GM19455 (cell line): Measurements from ENCODE around the gene IL32.

ENCODE experiments used
- ATAC-seq: cut with Tn5 transposase; IDR thresholded peaks from one replicate; pipeline ENCODE4 v1.9.1; 2021; ENCODE audit not compliant: unreplicated experiment

Gene IL32

DNA sequence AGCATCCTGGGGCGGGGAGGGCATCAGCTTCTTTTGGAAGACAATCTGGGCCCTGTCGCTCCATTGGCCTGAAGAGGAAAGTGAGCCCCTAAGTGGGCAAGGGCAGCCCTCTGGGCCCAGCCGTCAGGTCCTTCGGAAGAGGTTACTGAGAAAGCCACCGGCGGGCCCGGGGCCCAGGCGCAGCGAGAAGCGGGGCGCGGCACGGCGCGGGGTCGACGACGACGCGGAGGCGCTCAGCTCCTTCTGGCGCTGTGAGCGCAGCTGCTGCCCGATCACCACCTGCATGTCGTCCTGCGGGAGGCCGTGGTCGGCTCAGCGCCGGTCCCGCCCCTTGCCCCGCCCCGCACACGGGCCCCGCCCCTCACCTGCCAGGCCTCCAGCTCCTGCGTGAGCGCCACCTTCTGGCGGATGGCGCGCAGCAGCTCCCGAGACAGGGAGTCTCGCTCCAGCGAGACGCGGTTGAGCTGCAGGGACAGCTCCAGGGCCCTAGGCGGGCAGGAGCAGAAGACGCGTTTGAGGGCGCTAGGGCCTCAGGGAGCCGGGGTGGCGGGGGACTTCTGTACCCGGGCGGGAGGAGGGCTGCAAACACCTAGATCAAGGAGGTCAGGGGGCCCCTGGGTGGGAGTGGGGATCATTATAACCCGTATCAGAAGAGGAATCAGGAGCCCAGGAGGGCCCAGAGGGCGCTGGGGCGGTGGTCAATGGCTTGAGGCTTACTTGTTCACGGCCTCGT is 37.3 kb upstream of the IL32 start:
- no peak for ATAC-seq

DNA sequence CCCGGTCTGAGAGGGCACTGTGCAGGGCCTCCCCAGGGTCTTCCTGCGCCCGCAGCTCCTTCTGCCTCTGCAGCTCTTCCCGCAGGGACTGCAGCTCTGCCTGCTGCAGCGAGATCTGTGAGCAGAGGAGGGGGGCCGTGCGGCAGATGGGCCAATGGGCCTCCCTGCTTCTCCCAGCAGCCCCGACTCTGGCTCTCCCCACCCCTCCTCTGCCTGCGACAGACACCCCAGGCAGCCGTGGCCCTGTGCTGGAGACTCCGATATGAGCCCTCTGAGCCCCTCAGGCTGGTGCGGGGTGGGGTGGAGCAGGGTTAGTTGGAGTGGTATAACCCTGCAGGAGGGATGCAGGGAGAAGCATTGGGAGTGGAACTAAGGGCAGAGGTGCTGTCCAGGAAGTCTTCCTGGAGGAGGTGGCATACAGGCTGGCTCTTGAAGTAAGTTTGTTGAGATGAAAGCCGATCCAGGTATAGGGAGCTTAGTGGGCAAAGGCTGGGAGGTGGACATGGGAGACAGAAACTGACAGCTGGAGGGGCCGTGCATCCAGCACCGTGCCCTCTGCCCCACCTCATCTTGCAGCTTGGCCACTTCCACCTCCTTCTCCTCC is 36.6 kb upstream of the IL32 start:
- ATAC-seq = no peak

DNA sequence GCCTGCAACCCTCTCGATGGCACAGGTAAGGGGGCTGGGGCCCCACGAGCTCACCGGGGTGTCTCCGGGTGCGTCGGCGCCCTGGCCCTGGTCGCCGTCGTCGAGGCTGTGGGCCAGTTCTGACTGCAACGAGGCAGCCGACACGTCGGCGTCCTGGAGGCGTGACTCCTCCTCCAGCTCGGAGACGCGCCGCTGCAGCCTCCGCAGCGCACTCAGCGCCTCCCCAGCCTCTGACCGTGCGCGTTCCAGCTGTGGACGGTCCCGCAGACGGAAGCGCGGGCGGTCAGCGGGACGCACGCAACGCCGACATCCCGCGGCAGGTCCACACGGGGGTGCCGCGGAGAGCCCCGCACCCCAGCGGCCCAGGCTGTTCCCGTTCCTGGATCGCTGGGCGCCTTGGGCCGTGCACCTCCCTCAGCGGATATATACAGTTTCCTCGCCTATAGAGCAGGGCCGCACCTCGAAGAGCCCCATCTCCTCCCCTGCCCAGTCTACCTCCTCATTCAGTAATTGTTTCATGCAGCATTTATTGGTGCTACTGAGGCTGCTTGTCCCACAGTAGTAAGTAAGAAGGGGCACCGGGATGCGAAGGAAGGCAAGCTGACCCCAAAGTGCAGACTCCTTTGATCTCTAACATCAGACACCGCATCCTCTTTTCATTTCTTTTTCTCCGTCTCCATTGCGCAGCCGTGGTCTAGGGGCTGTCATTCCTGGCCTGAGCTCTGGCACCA is 35.8 kb upstream of the IL32 start:
- ATAC-seq = no peak

DNA sequence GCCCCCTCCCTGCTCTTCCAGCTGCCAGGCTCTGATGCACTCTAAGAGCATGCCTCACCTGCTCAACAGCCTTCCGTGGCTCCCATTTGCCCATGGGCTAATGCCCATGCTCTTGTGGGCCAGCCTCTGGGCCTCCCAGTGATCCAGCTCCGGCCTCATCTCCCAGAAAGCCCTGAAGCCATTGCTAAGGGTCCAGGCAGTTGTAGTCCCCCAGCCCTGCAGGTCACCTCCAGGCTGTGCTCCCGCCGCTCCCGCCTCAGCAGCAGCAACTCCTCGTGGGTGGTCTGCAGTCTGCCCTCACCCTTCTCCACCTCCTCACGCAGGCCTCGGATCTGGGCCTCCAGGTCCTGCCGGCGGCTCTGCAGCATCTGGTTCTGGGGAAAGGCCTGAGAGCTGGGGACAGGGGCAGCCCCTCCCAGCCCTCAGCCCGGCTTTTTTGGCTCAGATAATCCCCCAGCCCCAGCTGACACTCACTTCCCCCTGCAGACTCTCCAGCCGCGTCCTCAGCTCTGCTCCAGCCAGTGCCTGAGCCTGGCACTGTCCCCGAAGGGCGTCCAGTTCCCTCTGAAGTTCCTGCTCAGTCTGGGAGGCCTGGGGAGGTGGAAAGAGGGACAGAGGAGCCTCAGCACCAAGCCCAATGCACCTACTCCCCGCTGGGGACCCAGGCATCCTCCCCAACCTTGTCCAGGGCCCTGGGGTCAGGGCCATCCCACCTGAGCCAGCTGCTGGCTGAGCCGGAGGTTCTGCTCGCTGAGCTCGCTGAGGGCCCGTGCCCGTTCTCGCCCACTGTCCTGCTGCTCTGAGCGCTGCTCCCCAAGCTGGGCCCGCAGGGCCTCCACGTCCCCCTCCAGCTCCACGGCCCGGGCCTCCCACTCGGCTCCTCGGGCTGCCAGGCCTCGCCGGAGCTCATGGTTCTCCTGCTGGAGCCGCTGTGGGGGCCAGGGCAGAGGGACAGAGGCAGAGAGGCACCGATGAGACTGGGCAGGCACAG is 34.9 kb upstream of the IL32 start:
- ATAC-seq = no peak

DNA sequence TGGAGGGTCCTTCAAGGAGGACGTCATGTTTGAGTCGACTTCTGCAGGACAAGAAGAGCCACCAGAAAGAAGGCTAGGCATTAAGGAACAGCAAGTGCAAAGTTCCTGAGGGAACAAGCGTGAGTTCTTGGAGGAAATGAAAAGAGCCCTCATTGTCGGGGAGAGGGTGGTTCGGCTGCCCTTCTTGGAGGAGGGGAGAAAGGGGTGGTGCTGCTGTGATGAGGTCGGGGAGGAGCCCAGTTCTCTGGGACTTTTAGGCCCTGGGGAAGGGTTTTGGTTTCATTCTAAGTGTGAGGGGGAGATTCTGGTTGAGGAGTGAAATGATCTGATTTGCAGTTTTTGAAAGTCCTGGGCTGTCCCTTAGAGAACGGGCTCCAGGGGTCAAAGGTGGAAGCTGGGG is 32.8 kb upstream of the IL32 start:
- ATAC-seq = no peak

DNA sequence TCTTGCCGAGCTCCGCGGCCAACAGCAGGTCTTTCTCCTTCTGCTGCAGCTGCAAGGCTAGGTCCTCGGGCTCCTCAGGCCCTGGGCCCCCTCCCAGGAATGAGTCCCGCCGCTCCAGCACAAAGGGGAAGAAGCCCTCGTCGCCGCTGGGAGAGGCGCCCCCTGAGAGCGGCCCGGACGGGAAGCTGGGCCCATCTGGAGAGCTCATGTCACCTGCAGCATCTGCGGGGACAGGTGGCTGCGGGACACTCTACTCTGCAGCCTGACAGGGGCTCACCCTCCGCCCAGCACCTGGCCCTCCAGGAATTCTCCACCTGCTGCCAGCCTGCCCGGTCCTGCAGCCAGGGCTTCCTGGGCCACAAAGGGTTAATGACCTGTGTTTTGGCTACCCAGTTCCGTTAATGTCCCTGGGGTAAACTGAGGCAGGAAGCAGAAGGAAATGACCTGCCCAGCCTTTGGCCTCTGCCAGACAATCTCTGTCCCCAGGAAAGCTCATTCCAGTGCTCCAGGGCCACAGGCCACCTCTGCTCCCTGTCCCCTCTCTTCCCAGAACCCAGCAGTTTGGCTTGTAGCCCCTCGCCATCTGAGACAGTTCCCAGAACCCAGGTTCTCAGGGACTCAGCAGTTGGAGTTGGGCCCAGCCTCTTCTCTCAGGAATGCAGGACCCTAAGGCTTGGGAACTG is 30.0 kb upstream of the IL32 start:
- ATAC-seq = no peak

DNA sequence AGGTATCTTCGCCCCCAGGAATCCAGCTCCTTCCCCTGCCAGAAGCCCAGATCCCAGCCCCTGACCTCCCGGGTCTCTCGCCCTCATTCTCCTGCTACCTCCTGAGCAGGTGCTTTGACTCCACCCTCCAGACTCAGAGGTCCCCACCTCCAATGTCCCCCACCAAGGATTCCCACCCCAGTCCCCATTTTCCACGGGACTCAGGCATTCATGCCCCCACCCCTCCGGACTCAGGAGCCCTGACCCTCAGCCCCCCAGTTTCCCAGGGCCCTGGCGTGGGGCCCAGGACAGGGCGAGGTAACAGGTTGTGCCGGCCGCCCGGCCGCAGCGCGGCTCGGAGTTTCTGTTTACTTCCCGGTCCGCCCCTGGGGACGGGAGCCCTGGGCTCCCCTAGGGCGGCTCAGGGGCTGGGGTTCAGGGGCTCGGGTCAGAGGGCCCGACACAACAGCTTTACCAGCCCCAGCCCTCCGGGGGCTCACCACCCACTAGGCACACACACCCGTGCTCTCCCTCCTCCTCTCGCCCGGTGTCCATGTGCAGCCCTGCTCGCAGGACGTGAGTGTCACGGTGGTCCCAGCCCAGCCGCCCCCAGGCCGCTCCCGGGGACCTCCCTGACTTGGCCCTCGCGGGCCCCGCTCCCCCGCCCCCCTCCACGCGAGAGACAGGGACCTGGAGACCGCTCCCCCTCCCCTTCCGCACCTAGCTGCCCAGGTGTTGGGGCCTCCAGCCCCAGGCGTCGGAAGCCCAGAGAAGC is 29.3 kb upstream of the IL32 start:
- ATAC-seq = no peak

DNA sequence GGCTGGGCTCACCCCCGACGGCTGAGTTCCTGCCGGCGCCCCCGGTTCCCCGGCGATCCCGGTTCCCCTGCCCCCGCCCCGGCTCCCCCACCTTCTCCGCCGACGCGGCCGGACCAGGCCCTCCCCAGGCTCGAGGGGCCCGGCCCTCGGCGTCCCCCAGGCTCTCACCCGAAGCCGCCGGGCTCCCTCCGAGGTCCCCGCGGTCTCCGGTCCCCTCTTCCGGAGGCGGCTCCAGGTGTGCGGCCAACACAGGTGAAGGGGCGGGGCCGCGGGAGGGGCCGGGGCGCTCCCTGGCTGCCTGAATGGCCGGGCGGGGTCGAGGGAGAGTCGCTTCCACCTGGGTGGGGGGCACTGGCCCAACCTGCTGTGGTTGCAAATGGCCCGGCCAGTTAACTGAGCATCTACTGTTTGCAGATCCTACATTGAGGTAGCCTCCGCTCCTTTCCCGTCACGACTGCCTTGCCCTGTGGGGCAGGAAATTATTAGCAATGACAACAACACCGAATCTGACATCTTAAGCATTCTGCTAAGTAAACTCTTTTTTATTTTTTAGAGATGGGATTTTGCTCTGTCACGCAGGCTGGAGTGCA is 28.6 kb upstream of the IL32 start, which contains the start of gene BICDL2:
Gene BICDL2, minus strand, starts transcription at position 219 of the 590 bp plus-strand sequence. CDS start 1,448 bp downstream, outside the sequence.
- no peak for ATAC-seq

DNA sequence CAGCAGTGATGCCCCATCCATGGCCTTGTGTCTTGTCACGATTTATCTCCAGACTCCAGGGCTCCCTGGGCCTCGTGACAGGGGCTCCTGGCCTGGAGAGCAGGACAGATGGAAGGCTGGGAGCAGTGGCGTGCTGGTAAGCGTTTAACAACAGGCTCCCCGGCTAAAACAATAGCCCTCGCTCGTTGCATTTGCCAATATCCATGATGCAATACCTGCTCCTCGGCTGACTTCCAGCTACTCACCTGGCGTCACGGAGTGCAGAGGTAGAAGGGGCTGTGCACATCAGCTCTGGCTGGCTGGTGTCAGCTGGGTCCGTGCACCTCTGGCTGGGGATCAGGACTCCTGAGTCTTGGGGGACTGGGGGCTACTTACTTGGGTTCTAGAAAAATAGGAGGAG is 27.2 kb upstream of the IL32 start:
- ATAC-seq = no peak

DNA sequence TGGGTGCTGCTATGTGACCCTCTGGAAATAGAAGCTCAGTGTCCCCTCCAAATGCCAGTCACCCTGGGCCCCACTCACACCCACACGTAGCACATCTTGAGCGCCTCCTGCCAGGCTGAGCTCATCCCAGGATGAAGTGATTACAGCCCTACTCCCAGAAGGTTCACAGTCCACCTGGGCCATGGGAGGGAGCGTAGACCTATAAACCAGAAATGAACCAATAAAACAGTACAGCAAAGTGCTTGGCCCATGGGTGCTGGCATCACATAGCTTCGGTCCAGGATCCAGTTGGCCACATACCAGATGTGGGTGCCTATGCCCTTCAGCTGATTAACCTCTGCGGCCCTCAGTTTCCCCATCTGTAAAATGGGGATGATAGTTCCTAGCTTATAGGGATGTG is 26.5 kb upstream of the IL32 start:
- no peak for ATAC-seq

DNA sequence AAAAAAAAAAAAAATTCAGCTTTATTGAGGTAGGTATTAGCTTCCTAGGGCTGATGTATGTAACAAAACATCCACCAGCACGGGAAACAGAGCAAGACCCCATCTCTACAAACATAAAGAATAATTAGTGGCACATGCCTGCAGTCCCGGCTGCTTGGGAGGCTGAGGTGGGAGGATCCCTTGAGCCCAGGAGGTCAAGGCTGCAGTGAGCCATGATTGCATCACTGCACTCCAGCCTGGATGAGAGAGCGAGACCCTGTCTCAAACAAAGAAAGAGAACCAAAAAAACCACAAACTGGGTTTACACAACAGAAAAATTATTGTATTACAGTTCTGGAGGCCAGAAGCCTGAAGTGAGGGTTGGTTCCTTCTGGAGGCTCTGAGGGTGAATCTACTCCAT is 23.1 kb upstream of the IL32 start:
- ATAC-seq = no peak

DNA sequence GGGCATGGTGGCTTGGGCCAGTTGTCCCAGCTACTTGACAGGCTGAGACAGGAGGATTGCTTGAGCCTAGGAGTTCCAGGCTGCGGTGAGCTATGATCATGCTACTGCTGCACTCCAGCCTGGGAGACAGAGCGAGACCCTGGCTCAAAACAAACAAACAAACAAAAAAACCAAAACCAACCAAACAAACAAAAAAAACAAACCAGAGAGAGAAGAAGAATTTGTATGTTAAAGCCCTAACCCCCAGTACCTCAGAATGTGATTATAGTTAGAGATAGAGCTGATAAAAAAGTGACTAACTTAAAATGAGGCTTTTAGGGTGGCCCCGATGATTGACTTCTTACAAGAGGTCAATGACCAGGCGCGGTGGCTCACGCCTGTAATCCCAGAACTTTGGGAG is 20.7 kb upstream of the IL32 start:
- ATAC-seq = no peak

DNA sequence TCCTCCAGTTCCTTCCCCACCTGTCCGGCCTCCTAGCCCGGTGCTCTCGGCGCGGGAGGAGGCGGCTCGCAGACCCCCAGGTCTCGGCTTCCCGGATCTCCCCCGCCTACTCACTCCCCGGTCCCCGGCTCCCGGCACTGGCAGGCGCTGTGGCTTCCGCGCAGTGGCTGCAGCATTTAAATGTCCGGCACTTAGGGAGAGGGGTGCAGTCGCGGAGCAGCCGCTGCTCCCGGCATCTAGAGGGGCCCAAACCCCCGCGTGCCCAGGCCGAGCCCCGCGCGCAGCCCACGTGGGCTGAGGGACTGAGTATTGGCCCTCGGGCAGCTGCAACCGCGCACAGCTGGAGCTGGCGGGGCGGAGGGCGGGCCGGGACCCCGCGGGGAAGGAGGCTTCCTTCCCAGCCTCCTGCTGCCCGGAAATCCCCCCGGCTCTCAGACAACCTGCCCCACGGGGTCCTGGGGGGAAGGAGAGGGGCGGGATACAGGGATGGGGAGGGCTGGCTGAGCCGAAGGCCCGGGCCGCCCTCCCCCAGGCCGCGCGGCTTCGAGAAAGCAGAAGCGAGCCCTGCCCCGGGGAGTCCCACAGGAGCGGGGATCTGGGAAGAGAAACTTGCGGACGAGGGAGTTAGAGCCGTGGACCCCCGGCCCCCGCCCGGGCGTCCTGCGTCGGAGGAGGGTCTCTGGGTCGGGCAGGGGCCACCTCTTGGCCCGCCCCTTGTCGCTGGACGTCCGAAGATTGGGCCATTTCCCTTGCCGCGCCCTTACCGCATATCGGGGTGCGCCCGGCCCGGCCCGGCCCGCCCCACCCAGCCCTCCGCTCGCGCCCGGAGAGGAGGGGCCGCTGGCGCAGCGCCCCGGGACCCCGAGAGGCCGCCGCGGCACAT is 19.4 kb upstream of the IL32 start, which contains the start of gene MMP25:
Gene MMP25, plus strand, starts transcription at position 804 of the 883 bp plus-strand sequence. CDS start 357 bp downstream, outside the sequence.
- ATAC-seq = no peak

DNA sequence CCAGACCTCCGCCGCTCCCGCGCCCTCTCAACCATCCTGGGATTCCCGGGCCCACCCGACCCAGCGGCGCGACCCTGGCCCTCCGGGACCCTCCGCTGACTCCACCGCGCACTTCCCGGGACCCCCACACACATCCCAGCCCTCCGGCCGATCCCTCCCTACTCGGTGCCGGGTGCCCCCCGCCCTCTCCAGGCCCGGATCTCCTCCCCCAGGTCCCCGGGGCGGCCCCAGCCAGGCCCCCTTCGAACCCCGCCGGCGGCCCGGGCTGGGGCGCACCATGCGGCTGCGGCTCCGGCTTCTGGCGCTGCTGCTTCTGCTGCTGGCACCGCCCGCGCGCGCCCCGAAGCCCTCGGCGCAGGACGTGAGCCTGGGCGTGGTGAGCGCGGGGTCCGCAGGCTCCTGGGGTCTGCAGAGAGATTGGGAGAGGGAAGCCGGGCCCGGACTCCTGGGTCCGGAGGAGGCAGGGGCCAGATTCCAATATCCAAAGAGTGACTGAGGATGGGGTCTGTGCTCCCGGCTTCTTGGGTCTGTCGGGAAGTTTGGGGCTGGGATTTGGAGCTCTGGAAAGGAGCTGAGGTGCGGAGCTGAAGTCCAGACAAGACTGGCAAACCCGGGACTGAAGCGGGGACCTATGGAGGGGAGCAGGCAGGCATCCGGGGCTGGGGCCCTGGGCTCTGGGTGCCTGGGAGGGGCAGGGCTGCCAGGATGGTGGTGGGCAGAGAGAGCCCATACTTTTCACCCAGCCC is 18.6 kb upstream of the IL32 start:
- ATAC-seq = no peak

DNA sequence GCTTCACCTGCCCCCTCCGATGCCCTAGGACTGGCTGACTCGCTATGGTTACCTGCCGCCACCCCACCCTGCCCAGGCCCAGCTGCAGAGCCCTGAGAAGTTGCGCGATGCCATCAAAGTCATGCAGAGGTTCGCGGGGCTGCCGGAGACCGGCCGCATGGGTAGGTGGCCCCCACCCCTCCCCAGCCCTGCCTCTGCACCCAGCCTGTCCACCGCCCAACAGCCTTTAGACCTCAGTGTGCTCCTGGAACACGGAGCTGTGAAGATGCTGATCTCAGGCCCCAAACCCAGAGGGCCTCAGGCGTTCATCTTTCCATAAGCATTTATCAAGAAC is 18.1 kb upstream of the IL32 start:
- no peak for ATAC-seq

DNA sequence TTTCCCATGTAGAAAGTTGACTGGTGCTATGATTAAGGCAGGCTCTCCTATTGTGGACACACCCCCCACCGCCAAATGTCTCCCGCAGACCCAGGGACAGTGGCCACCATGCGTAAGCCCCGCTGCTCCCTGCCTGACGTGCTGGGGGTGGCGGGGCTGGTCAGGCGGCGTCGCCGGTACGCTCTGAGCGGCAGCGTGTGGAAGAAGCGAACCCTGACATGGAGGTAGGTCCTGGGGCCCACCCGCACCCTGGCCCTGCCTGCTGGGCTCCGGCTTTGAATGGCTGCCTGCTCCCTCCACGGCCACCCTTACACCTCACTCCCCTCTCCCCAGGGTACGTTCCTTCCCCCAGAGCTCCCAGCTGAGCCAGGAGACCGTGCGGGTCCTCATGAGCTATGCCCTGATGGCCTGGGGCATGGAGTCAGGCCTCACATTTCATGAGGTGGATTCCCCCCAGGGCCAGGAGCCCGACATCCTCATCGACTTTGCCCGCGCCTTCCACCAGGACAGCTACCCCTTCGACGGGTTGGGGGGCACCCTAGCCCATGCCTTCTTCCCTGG is 15.4 kb upstream of the IL32 start:
- ATAC-seq = no peak

DNA sequence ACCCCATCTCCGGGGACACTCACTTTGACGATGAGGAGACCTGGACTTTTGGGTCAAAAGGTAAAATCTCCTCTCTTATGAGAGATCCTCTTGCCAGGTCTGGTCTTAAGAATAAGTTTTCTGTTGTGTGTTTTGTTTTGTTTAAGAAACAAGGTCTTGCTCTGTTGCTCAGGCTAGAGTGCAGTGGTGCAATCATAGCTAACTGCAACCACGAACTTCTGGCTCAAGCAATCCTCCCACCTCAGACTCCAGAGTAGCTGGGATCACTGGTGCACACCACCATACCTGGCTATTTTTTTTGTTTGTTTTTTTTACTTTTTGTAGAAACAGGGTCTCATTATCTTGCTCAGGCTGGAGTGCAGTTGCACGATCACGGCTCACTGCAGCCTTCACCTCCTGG is 15.0 kb upstream of the IL32 start:
- ATAC-seq = no peak
